ENCODE results near the gene PAIP2. TPM values are rescaled to one million over a fixed set of nuclear protein-coding genes. Genes with fewer than 3 reads are reported as not detected.
"Not testable (repeated sequence)": the region's sequence is repeated elsewhere in the genome, so short reads cannot be mapped to it uniquely, and the experiment has no call there.

Gene PAIP2
- total and polyA plus RNA-seq, 5 donors, result 125 to 183 (median 156) TPM

GRCh38 chr5:139404484-139404840 is 62.8 kb downstream of the PAIP2 start:
- intact Hi-C loops (cut with DNase I), result no loop called here
- Histone ChIP-seq H3K27ac (ENCODE audit: low read length) (peak overlapping the region; percentile 90), H3K4me3 (ENCODE audit: low read length) (peak overlapping the region; percentile 15), H3K4me1 (ENCODE audit: control insufficient read depth, insufficient read depth, low read length) (no peaks in the 10 kb centered on the region), H3K9me3 (ENCODE audit: control insufficient read depth, low read length) (no peaks in the 10 kb centered on the region), H3K27me3 (ENCODE audit: control insufficient read depth, insufficient read depth) (no peaks in the 10 kb centered on the region)
- WGBS, result 53% methylated on average over 5 of the region's 5 CpGs
- no peak for DNase-seq
- no peak for ATAC-seq

- no peak overlapping the region for H3K27ac ChIP-seq (ENCODE audit: low read length)
- intact Hi-C loops (cut with DNase I), result no loop called here
- no peaks in the 10 kb centered on the region for H3K27me3 ChIP-seq (ENCODE audit: control insufficient read depth, insufficient read depth)
- ATAC-seq (no peak), DNase-seq (no peak)
- H3K9me3 ChIP-seq (ENCODE audit: control insufficient read depth, low read length), result no peaks in the 10 kb centered on the region
- WGBS, result 35% methylated on average over 2 of the region's 2 CpGs
- H3K4me1 ChIP-seq (ENCODE audit: control insufficient read depth, insufficient read depth, low read length), result no peaks in the 10 kb centered on the region
- no peak overlapping the region for H3K4me3 ChIP-seq (ENCODE audit: low read length)
These were observed 65.3 kb downstream of the PAIP2 start for GRCh38 chr5:139406963-139407362.

GRCh38 chr5:139407517-139407916 is 65.9 kb downstream of the PAIP2 start:
- Histone ChIP-seq H3K9me3 (ENCODE audit: control insufficient read depth, low read length) (no peaks in the 10 kb centered on the region), H3K27ac (ENCODE audit: low read length) (no peak overlapping the region)

GRCh38 chr5:139408191-139408590 is 66.5 kb downstream of the PAIP2 start:
- WGBS, result 91% methylated on average over 7 of the region's 7 CpGs
- no peak for DNase-seq
- intact Hi-C loops (cut with DNase I), result no loop called here

More at GRCh38 chr5:139407517-139407916, 65.9 kb downstream of the PAIP2 start:
- no peaks in the 10 kb centered on the region for H3K4me1 ChIP-seq (ENCODE audit: control insufficient read depth, insufficient read depth, low read length)
- no peak for ATAC-seq
- H3K27me3 ChIP-seq (ENCODE audit: control insufficient read depth, insufficient read depth), result no peaks in the 10 kb centered on the region
- intact Hi-C loops (cut with DNase I), result no loop called here
- DNase-seq, result no peak
- no peak overlapping the region for H3K4me3 ChIP-seq (ENCODE audit: low read length)

GRCh38 chr5:139409116-139409515 is 67.5 kb downstream of the PAIP2 start:
- intact Hi-C loops (cut with DNase I); DNase-seq; H3K27ac ChIP-seq (ENCODE audit: low read length); H3K4me1 ChIP-seq (ENCODE audit: control insufficient read depth, insufficient read depth, low read length); H3K27me3 ChIP-seq (ENCODE audit: control insufficient read depth, insufficient read depth); ATAC-seq; H3K9me3 ChIP-seq (ENCODE audit: control insufficient read depth, low read length); H3K4me3 ChIP-seq (ENCODE audit: low read length): not testable (repeated sequence)
- 88% methylated on average over 5 of the region's 5 CpGs for WGBS

More at GRCh38 chr5:139408191-139408590, 66.5 kb downstream of the PAIP2 start:
- Histone ChIP-seq H3K9me3 (ENCODE audit: control insufficient read depth, low read length) (no peaks in the 10 kb centered on the region), H3K4me1 (ENCODE audit: control insufficient read depth, insufficient read depth, low read length) (no peaks in the 10 kb centered on the region), H3K27me3 (ENCODE audit: control insufficient read depth, insufficient read depth) (no peaks in the 10 kb centered on the region), H3K27ac (ENCODE audit: low read length) (no peak overlapping the region), H3K4me3 (ENCODE audit: low read length) (no peak overlapping the region)
- ATAC-seq, result no peak

- peaks cover 2% of the 10 kb centered on the region for H3K4me1 ChIP-seq (ENCODE audit: control insufficient read depth, insufficient read depth, low read length)
- ATAC-seq (no peak), DNase-seq (no peak)
- no peaks in the 10 kb centered on the region for H3K9me3 ChIP-seq (ENCODE audit: control insufficient read depth, low read length)
- intact Hi-C loops (cut with DNase I), result loop anchor here in 1 of 4 donors (10.0 kb wide), 1 partner anchor 354 kb away; no protein-coding TSS in a partner anchor
- H3K4me3 ChIP-seq (ENCODE audit: low read length), result no peak overlapping the region
- WGBS, result 58% methylated on average over 6 of the region's 6 CpGs
- H3K27ac ChIP-seq (ENCODE audit: low read length), result peak overlapping the region; percentile 23
- no peaks in the 10 kb centered on the region for H3K27me3 ChIP-seq (ENCODE audit: control insufficient read depth, insufficient read depth)
These were observed 68.7 kb downstream of the PAIP2 start for GRCh38 chr5:139410121-139410992.

- intact Hi-C loops (cut with DNase I), result loop anchor here in 1 of 4 donors (10.0 kb wide), 1 partner anchor 354 kb away; no protein-coding TSS in a partner anchor
- no peak for ATAC-seq
These were observed 69.6 kb downstream of the PAIP2 start for GRCh38 chr5:139410993-139411828.

GRCh38 chr5:139413153-139413552 is 71.5 kb downstream of the PAIP2 start:
- intact Hi-C loops (cut with DNase I), result loop anchor here in 1 of 4 donors (10.0 kb wide), 1 partner anchor 352 kb away; no protein-coding TSS in a partner anchor
- 95% methylated on average over 6 of the region's 6 CpGs for WGBS
- Histone ChIP-seq H3K4me1 (ENCODE audit: control insufficient read depth, insufficient read depth, low read length) (peaks cover 9% of the 10 kb centered on the region), H3K27me3 (ENCODE audit: control insufficient read depth, insufficient read depth) (no peaks in the 10 kb centered on the region), H3K4me3 (ENCODE audit: low read length) (no peak overlapping the region), H3K27ac (ENCODE audit: low read length) (no peak overlapping the region), H3K9me3 (ENCODE audit: control insufficient read depth, low read length) (no peaks in the 10 kb centered on the region)
- ATAC-seq (no peak), DNase-seq (no peak)

More at GRCh38 chr5:139410993-139411828, 69.6 kb downstream of the PAIP2 start:
- peaks cover 5% of the 10 kb centered on the region for H3K4me1 ChIP-seq (ENCODE audit: control insufficient read depth, insufficient read depth, low read length)
- DNase-seq, result no peak
- no peaks in the 10 kb centered on the region for H3K27me3 ChIP-seq (ENCODE audit: control insufficient read depth, insufficient read depth)
- no peak overlapping the region for H3K27ac ChIP-seq (ENCODE audit: low read length)
- no peaks in the 10 kb centered on the region for H3K9me3 ChIP-seq (ENCODE audit: control insufficient read depth, low read length)
- WGBS, result 80% methylated on average over 17 of the region's 17 CpGs
- no peak overlapping the region for H3K4me3 ChIP-seq (ENCODE audit: low read length)

GRCh38 chr5:139413963-139414362 is 72.3 kb downstream of the PAIP2 start:
- Histone ChIP-seq H3K9me3 (ENCODE audit: control insufficient read depth, low read length) (no peaks in the 10 kb centered on the region), H3K27me3 (ENCODE audit: control insufficient read depth, insufficient read depth) (no peaks in the 10 kb centered on the region), H3K27ac (ENCODE audit: low read length) (peak overlapping the region; percentile 5), H3K4me3 (ENCODE audit: low read length) (no peak overlapping the region), H3K4me1 (ENCODE audit: control insufficient read depth, insufficient read depth, low read length) (peaks cover 9% of the 10 kb centered on the region)
- DNase-seq (no peak), ATAC-seq (no peak)
- intact Hi-C loops (cut with DNase I), result loop anchor here in 1 of 4 donors (2.0 to 10.0 kb wide), 2 partner anchors 21 to 351 kb away; no protein-coding TSS in a partner anchor
- WGBS, result 65% methylated on average over 6 of the region's 6 CpGs

- peak in 1 of 2 donors; percentile 20 for ATAC-seq
- H3K27me3 ChIP-seq (ENCODE audit: control insufficient read depth, insufficient read depth), result no peaks in the 10 kb centered on the region
- peaks cover 12% of the 10 kb centered on the region for H3K4me1 ChIP-seq (ENCODE audit: control insufficient read depth, insufficient read depth, low read length)
- H3K27ac ChIP-seq (ENCODE audit: low read length), result peak overlapping the region; percentile 97
- 50% methylated on average over 9 of the region's 9 CpGs for WGBS
- intact Hi-C loops (cut with DNase I), result loop anchor here in 1 of 4 donors (2.0 to 10.0 kb wide), 2 partner anchors 22 to 350 kb away; no protein-coding TSS in a partner anchor
- H3K4me3 ChIP-seq (ENCODE audit: low read length), result no peak overlapping the region
- no peak for DNase-seq
- H3K9me3 ChIP-seq (ENCODE audit: control insufficient read depth, low read length), result no peaks in the 10 kb centered on the region
These were observed 73.0 kb downstream of the PAIP2 start for GRCh38 chr5:139414581-139415130.
